GM10847 (cell line): ENCODE results near the gene KIAA0753.

Experiments used
- POLR2A ChIP-seq: IDR thresholded peaks from 2 replicates; pipeline ENCODE4 v1.6.1; 2011; ENCODE audit not compliant: insufficient read length; ENCODE audit errors: extremely low read depth

The KIAA0753 gene

GRCh38 chr17:6534846-6535514 lies 105.5 kb downstream of the KIAA0753 start:
- TF ChIP-seq POLR2A = no peak

GRCh38 chr17:6532441-6532885 lies 108.0 kb downstream of the KIAA0753 start:
- TF ChIP-seq POLR2A = no peak

- no peak for TF ChIP-seq POLR2A
Measured at GRCh38 chr17:6531575-6531974, 108.9 kb downstream of the KIAA0753 start.

GRCh38 chr17:6530324-6530920 lies 110.1 kb downstream of the KIAA0753 start:
- no peak for TF ChIP-seq POLR2A

GRCh38 chr17:6528557-6528956 lies 112.0 kb downstream of the KIAA0753 start:
- TF ChIP-seq POLR2A = no peak
